Stomach smooth muscle (tissue), 2 donors: ENCODE data around the gene MEAK7.

Source experiments
- H3K27ac ChIP-seq: one replicate; pipeline ENCODE4 v1.7.0; 2013; ENCODE audit warnings: mild to moderate bottlenecking, low read length, inconsistent platforms
- H3K27me3 ChIP-seq, 2 donors: one replicate each; pipeline ENCODE4 v1.7.0; 2013; ENCODE audit warnings: low read length in 2 of 2; ENCODE audit not compliant: insufficient read depth in 2 of 2, control insufficient read depth in 1 of 2
- H3K36me3 ChIP-seq, 2 donors: one replicate each; pipeline ENCODE4 v1.7.0; 2013; ENCODE audit warnings: low read length in 2 of 2; ENCODE audit not compliant: control insufficient read depth in 2 of 2, insufficient read depth in 2 of 2
- H3K4me1 ChIP-seq: one replicate; pipeline ENCODE4 v1.7.0; 2013; ENCODE audit warnings: low read length; ENCODE audit not compliant: control insufficient read depth, insufficient read depth
- H3K4me3 ChIP-seq, 2 donors: one replicate each; pipeline ENCODE4 v1.7.0; 2013; ENCODE audit warnings: low read length in 2 of 2
- H3K9ac ChIP-seq, 2 donors: one replicate each; pipeline ENCODE4 v1.7.0; 2013; ENCODE audit warnings: low read length in 2 of 2, mild to moderate bottlenecking in 1 of 2
- H3K9me3 ChIP-seq, 2 donors: one replicate each; pipeline ENCODE4 v1.7.0; 2013; ENCODE audit warnings: low read length in 2 of 2; ENCODE audit not compliant: control insufficient read depth in 2 of 2
- donor health status: healthy.
- donor health status: Pancreatic carcinoma.

Gene MEAK7

DNA sequence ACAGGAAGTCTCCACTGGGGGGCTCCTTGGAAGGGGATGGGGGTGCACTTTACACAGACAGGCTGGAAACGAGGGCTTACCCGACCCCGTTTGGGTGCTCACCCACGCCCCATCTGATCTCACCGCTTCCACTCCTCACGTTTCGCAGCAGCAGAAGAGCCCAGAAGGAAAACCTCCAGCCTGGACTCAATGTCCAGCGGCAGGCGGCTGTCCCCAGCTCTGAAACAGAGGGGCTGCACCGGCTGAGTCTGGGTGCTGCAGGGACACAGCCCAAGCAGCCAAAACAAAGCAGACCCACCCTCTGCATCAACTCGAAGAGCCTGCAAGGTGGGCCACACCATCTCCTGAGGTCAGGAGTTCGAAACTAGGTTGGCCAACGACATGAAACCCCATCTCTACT lies 3.9 kb downstream of the MEAK7 start:
- Histone ChIP-seq H3K27ac (no peak overlapping the region), H3K4me1 (peaks cover 17% of the 10 kb centered on the region), H3K36me3 (peaks cover 10 to 29% of the 10 kb centered on the region in 2 donors), H3K4me3 (no peak overlapping the region), H3K9ac (no peak overlapping the region), H3K9me3 (no peaks in the 10 kb centered on the region), H3K27me3 (no peaks in the 10 kb centered on the region)

DNA sequence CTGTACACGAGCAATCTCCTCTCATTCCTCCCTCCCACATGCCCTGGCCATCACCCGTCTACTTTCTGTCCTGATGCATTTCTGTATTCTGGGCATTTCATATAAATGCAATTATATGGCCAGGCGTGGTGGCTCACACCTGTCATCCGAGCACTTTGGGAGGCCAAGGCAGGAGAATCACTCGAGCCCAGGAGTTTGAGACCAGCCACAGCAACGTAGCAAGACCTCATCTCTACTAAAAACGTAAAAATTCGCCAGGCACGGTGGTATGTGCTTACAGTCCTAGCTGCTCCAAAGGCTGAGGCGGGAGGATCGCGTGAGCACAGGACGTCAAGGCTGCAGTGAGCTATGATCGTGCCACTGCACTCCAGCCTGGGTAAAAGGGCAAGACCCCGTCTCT lies 4.8 kb downstream of the MEAK7 start:
- H3K9ac ChIP-seq = no peak overlapping the region
- H3K27ac ChIP-seq = no peak overlapping the region
- no peak overlapping the region for H3K4me3 ChIP-seq
- peaks cover 8% of the 10 kb centered on the region for H3K4me1 ChIP-seq
- H3K36me3 ChIP-seq = peaks cover 14 to 34% of the 10 kb centered on the region in 2 donors
- no peaks in the 10 kb centered on the region for H3K9me3 ChIP-seq
- no peaks in the 10 kb centered on the region for H3K27me3 ChIP-seq

- Histone ChIP-seq H3K36me3 (peaks cover 17 to 34% of the 10 kb centered on the region in 2 donors), H3K4me1 (peaks cover 6% of the 10 kb centered on the region), H3K27ac (no peak overlapping the region), H3K9me3 (no peaks in the 10 kb centered on the region), H3K27me3 (no peaks in the 10 kb centered on the region), H3K4me3 (no peak overlapping the region), H3K9ac (no peak overlapping the region)
Measured at GRCh38 chr16:84498859-84499620, 5.4 kb downstream of the MEAK7 start.

DNA sequence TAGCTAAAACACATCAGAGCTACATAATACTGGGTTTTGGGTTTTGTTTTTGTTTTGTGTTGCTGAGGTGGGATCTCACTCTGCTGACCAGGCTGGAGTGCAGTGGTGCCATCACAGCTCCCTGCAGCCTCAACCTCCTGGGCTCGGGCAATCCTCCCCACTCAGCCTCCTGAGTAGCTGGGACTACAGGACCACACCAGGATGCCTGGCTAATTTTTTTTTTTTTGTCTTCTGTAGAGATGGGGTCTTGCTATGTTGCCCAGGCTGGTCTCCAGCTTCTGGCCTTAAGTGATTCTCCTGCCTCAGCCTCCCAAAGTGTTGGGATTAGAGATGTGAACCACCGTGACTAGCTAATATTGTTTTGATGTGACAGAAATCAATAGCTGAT lies 6.2 kb downstream of the MEAK7 start:
- H3K9me3 ChIP-seq = no peaks in the 10 kb centered on the region
- no peak overlapping the region for H3K4me3 ChIP-seq
- no peaks in the 10 kb centered on the region for H3K27me3 ChIP-seq
- no peak overlapping the region for H3K27ac ChIP-seq
- no peak overlapping the region for H3K9ac ChIP-seq
- H3K36me3 ChIP-seq = peaks cover 17 to 37% of the 10 kb centered on the region in 2 donors
- H3K4me1 ChIP-seq = no peaks in the 10 kb centered on the region

DNA sequence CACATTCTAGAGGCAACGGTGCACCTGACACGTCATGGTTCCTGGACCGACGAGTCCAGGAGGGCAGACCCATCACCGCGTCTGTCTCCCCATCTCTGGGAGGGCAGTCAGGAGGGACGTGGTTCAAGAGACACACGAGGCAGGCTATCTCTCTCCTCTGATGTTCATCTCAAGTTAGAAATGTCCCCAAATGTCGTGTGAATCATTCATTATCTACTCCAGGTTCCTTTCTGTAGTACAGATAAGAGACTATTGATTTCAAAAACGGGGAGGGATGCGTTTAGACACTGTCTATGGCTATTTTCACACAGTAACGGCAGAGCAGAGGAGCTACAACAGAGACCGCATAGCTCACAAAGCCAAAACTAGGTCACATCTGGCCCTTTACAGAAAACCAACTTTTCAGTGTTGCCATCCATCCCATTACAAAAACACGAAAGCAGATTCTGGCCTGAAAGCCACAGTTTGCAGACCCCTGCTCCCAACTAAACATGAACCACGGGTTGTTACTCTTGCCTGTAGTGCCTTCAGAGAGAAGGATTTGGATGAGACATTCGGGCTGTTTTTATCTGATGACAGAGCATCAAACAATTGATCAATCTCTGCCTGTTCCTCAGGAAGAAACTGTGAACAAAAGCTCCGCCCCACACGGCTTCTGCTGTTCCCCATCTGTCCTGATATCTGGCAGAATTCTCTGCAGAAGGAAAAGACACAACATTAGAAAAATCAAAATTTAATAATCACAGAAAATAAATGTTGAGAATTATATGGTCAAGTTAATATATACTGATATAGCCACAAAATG lies 6.8 kb downstream of the MEAK7 start:
- Histone ChIP-seq H3K36me3 (peaks cover 17 to 40% of the 10 kb centered on the region in 2 donors), H3K27me3 (no peaks in the 10 kb centered on the region), H3K27ac (no peak overlapping the region), H3K9me3 (no peaks in the 10 kb centered on the region), H3K4me3 (no peak overlapping the region), H3K9ac (no peak overlapping the region), H3K4me1 (no peaks in the 10 kb centered on the region)

DNA sequence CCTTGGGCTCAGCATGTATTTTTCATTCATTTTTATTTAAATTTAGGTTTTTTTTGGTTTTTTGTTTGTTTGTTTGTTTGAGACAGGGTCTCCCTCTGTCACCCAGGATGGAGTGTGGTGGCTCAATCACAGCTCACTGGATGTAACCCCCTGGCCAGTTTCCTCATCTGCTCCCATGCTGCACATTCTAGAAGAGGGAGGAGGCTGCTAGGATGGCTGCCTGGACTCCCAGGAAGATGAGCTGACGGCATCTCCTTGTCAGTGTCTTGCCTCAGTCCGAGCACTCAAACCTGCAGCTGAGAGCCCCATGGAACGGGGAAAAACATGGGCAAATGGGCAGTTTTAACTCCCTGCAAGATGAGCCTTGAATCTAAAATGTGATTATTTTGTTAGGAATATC lies 7.5 kb downstream of the MEAK7 start:
- no peak overlapping the region for H3K27ac ChIP-seq
- H3K4me3 ChIP-seq = no peak overlapping the region
- no peaks in the 10 kb centered on the region for H3K4me1 ChIP-seq
- H3K9ac ChIP-seq = no peak overlapping the region
- H3K9me3 ChIP-seq = no peaks in the 10 kb centered on the region
- H3K36me3 ChIP-seq = peaks cover 17 to 38% of the 10 kb centered on the region in 2 donors
- no peaks in the 10 kb centered on the region for H3K27me3 ChIP-seq

- H3K36me3 ChIP-seq = peaks cover 17 to 36% of the 10 kb centered on the region in 2 donors
Measured at GRCh38 chr16:84495506-84495905, 9.0 kb downstream of the MEAK7 start.

DNA sequence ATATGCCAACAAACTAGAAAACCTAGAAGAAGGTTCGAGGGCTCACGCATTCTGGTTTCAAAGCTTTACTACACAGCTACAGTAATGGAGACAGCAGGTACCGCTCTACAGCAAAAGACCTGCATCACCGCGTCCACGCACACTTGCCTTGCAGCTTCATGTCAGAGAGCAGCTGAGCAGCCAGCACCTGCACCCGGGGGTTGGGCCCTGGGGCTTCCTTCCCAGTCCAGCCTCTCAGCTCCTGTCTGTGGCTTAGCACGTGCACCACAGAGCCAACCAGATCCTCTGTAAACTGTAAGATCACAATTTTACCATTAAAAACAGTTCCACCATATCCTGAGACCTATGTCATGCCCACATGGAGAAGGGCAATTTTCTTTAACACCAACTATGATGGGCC lies 15.3 kb downstream of the MEAK7 start:
- Histone ChIP-seq H3K27me3 (no peaks in the 10 kb centered on the region), H3K4me1 (no peaks in the 10 kb centered on the region), H3K9ac (no peak overlapping the region), H3K4me3 (no peak overlapping the region), H3K36me3 (peaks cover 13 to 30% of the 10 kb centered on the region in 2 donors), H3K9me3 (no peaks in the 10 kb centered on the region), H3K27ac (no peak overlapping the region)

More at GRCh38 chr16:84495506-84495905, 9.0 kb downstream of the MEAK7 start:
- no peaks in the 10 kb centered on the region for H3K9me3 ChIP-seq
- no peak overlapping the region for H3K9ac ChIP-seq
- no peaks in the 10 kb centered on the region for H3K4me1 ChIP-seq
- no peak overlapping the region for H3K4me3 ChIP-seq
- no peaks in the 10 kb centered on the region for H3K27me3 ChIP-seq
- no peak overlapping the region for H3K27ac ChIP-seq

- Histone ChIP-seq H3K36me3 (peaks cover 13 to 35% of the 10 kb centered on the region in 2 donors), H3K4me1 (peaks cover 4% of the 10 kb centered on the region), H3K4me3 (no peak overlapping the region), H3K9ac (no peak overlapping the region), H3K27me3 (no peaks in the 10 kb centered on the region), H3K9me3 (no peaks in the 10 kb centered on the region), H3K27ac (no peak overlapping the region)
Measured at GRCh38 chr16:84487358-84487757, 17.1 kb downstream of the MEAK7 start.

GRCh38 chr16:84486551-84487235 lies 17.8 kb downstream of the MEAK7 start:
- no peak overlapping the region for H3K27ac ChIP-seq
- H3K4me1 ChIP-seq = peaks cover 4% of the 10 kb centered on the region
- peaks cover 13 to 40% of the 10 kb centered on the region in 2 donors for H3K36me3 ChIP-seq

More at GRCh38 chr16:84486551-84487235, 17.8 kb downstream of the MEAK7 start:
- Histone ChIP-seq H3K4me3 (no peak overlapping the region), H3K9ac (no peak overlapping the region), H3K27me3 (no peaks in the 10 kb centered on the region), H3K9me3 (no peaks in the 10 kb centered on the region)
